PC-3 (cell line): ENCODE measurements around the gene JMJD7. TPM values are rescaled to one million over a fixed set of nuclear protein-coding genes. Genes with fewer than 3 reads are reported as not detected.

Experiments used
- ATAC-seq: fragments of 200-7000 bp; cut with Tn5 transposase; 2 replicates; pipeline ENCODE4 v1.9.1; 2020; ENCODE audit warnings: mild to moderate bottlenecking, moderate library complexity
- BruUV-seq: library from RNA; stranded (reverse); fragments of 400-500 nt; replicated peaks from 2 replicates; lab custom pipeline; 2021; lab: Mats Ljungman, UMichigan
- CTCF ChIA-PET: fragments of 300-600 bp; sonication (Branson Sonifier 250); formaldehyde crosslinking; loops from one replicate; lab custom pipeline; 2022; ENCODE audit warnings: antibody characterized with exemption; lab: Charles Lee
- POLR2A ChIA-PET: fragments of 300-600 bp; sonication (Branson Sonifier 250); formaldehyde crosslinking; loops from one replicate; lab custom pipeline; 2022; ENCODE audit warnings: antibody characterized with exemption; ENCODE audit not compliant: unreplicated experiment; lab: Charles Lee
- DNase-seq: peaks from one replicate; pipeline ENCODE4 v3.0.0-alpha.2; 2015
- H2AFZ ChIP-seq: fragments of 300-600 bp; sonication (generic); 2 replicates; pipeline ENCODE4 v1.6.0; 2016; ENCODE audit warnings: antibody characterized with exemption, low read length
- H3F3A ChIP-seq: fragments of 300-600 bp; sonication (generic); one replicate; pipeline ENCODE4 v1.6.0; 2017; ENCODE audit warnings: antibody characterized with exemption, low read length, control low read depth, mild to moderate bottlenecking; ENCODE audit not compliant: unreplicated experiment
- H3K27ac ChIP-seq: fragments of 300-600 bp; sonication (generic); 2 replicates; pipeline ENCODE4 v1.5.1; 2016; ENCODE audit warnings: mild to moderate bottlenecking, low read length
- H3K27me3 ChIP-seq: fragments of 300-600 bp; sonication (generic); 2 replicates; pipeline ENCODE4 v1.6.1; 2016; ENCODE audit warnings: low read length, mixed read lengths
- H3K36me3 ChIP-seq: fragments of 300-600 bp; sonication (generic); 2 replicates; pipeline ENCODE4 v1.6.1; 2016; ENCODE audit warnings: low read depth, mixed run types, low read length, mixed read lengths
- H3K4me1 ChIP-seq: fragments of 300-600 bp; sonication (generic); 2 replicates; pipeline ENCODE4 v1.5.1; 2016; ENCODE audit warnings: low read length; ENCODE audit not compliant: insufficient read depth
- H3K4me2 ChIP-seq: fragments of 300-600 bp; sonication (generic); 2 replicates; pipeline ENCODE4 v1.6.0; 2016; ENCODE audit warnings: low read length
- H3K4me3 ChIP-seq: fragments of 300-600 bp; sonication (generic); 2 replicates; pipeline ENCODE4 v1.5.1; 2016; ENCODE audit warnings: mild to moderate bottlenecking, low read length, mixed read lengths
- H3K79me2 ChIP-seq: fragments of 300-600 bp; sonication (generic); 2 replicates; pipeline ENCODE4 v1.6.1; 2017; ENCODE audit warnings: low read length, mixed read lengths
- H3K9ac ChIP-seq: fragments of 300-600 bp; sonication (generic); 2 replicates; pipeline ENCODE4 v1.6.0; 2016; ENCODE audit warnings: mild to moderate bottlenecking, low read length
- H3K9me2 ChIP-seq: fragments of 300-600 bp; sonication (generic); replicated peaks from 2 replicates; pipeline ENCODE4 v1.6.1; 2016; ENCODE audit warnings: mixed run types, low read length, mixed read lengths
- H3K9me3 ChIP-seq: fragments of 300-600 bp; sonication (generic); 2 replicates; pipeline ENCODE4 v1.6.1; 2016; ENCODE audit warnings: low read length, mixed read lengths
- H4K20me1 ChIP-seq: fragments of 300-600 bp; sonication (generic); 2 replicates; pipeline ENCODE4 v1.6.1; 2016; ENCODE audit warnings: low read length, mixed read lengths
- EZH2 ChIP-seq: fragments of 300-600 bp; sonication (generic); IDR thresholded peaks from one replicate; pipeline ENCODE4 v1.6.1; 2017; ENCODE audit warnings: antibody characterized with exemption, mild to moderate bottlenecking, low read length; ENCODE audit not compliant: unreplicated experiment
- EZH2phosphoT487 ChIP-seq: fragments of 300-600 bp; sonication (generic); IDR thresholded peaks from 2 replicates; pipeline ENCODE4 v1.6.1; 2018; ENCODE audit warnings: mild to moderate bottlenecking, antibody characterized with exemption, low read length, borderline replicate concordance
- intact Hi-C: fragments of 100-400 bp; cut with micrococcal nuclease; formaldehyde crosslinking; loops from 2 replicates; pipeline ENCODE4 v1.9.0; 2023
- total RNA-seq: library from RNA; depleted of rRNA; stranded (reverse); fragments of >200 nt; gene quantifications from 2 replicates; pipeline ENCODE4 v1.2.3, GENCODE V29; 2014
- TF ChIP-seq, protein P1 (sequence below): fragments of 300-600 bp; sonication (generic); conservative IDR thresholded peaks from 2 replicates; pipeline ENCODE4 v1.5.1; 2017; ENCODE audit warnings: antibody characterized with exemption, low read depth, mild to moderate bottlenecking, low read length

Gene JMJD7
- total RNA-seq, 1 experiment from 2014 or later, result 13.7 TPM

DNA sequence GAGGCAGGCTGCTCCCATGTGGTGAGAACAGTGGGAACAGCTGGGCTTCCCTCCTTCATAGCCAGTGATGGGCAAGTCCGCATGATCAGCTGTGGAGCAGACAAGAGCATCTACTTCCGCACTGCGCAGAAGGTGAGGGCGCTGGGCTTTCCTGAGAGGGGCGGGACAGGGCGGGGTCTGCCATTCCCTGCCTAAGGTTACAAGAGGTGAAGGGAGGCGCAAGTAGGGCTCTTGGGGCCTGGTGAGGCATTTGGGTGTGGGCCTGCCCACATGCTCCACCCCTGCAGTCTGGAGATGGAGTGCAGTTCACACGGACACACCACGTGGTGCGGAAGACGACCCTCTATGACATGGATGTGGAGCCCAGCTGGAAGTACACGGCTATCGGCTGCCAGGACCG lies 10.6 kb upstream of the JMJD7 start:
- no peak overlapping the region for H2AFZ ChIP-seq
- H3K79me2 ChIP-seq, result no peaks in the 10 kb centered on the region
- ATAC-seq (no peak), DNase-seq (no peak)
- no peak overlapping the region for H3K9ac ChIP-seq
- POLR2A ChIA-PET, result no interaction called here
- no peaks in the 10 kb centered on the region for H3K9me2 ChIP-seq
- H3K27ac ChIP-seq, result no peak overlapping the region
- no peaks in the 10 kb centered on the region for H3K9me3 ChIP-seq
- H3K4me1 ChIP-seq, result no peaks in the 10 kb centered on the region
- no peaks in the 10 kb centered on the region for H3F3A ChIP-seq
- H3K4me3 ChIP-seq, result no peak overlapping the region
- peaks cover 39% of the 10 kb centered on the region for H3K36me3 ChIP-seq
- no peaks in the 10 kb centered on the region for H3K27me3 ChIP-seq
- intact Hi-C loops, result no loop called here
- CTCF ChIA-PET, result no interaction called here
- no TSS peak for BruUV-seq
- no peaks in the 10 kb centered on the region for H4K20me1 ChIP-seq
- no peak overlapping the region for H3K4me2 ChIP-seq
- TF ChIP-seq EZH2 (no peak), EZH2phosphoT487 (no peak)
- TF ChIP-seq, protein P1, sequence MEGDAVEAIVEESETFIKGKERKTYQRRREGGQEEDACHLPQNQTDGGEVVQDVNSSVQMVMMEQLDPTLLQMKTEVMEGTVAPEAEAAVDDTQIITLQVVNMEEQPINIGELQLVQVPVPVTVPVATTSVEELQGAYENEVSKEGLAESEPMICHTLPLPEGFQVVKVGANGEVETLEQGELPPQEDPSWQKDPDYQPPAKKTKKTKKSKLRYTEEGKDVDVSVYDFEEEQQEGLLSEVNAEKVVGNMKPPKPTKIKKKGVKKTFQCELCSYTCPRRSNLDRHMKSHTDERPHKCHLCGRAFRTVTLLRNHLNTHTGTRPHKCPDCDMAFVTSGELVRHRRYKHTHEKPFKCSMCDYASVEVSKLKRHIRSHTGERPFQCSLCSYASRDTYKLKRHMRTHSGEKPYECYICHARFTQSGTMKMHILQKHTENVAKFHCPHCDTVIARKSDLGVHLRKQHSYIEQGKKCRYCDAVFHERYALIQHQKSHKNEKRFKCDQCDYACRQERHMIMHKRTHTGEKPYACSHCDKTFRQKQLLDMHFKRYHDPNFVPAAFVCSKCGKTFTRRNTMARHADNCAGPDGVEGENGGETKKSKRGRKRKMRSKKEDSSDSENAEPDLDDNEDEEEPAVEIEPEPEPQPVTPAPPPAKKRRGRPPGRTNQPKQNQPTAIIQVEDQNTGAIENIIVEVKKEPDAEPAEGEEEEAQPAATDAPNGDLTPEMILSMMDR, result no peak

DNA sequence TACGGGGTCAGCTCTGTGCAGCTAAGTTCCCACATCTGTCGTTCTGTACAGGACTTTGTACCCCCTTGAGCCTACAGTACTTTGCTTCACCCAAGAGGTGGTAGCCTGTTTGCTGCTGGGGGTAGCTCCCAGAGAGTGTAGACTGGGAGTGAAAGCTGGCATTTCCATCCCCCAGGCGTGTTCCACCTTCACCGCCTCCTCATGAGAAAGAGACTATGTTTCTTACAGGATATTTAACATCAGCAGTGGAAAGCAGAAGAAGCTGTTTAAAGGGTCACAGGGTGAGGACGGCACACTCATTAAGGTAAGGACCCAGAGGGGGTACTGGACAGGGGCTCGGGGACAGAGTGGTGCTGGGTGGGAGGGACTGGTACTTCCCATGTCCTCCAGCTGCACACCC lies 10.1 kb upstream of the JMJD7 start:
- DNase-seq (no peak), ATAC-seq (no peak)
- Histone ChIP-seq H3K9ac (no peak overlapping the region), H3K9me3 (no peaks in the 10 kb centered on the region), H3K79me2 (no peaks in the 10 kb centered on the region), H3K4me2 (no peak overlapping the region), H4K20me1 (no peaks in the 10 kb centered on the region), H3K4me3 (no peak overlapping the region), H3K9me2 (no peaks in the 10 kb centered on the region), H3K27ac (no peak overlapping the region), H2AFZ (no peak overlapping the region), H3K4me1 (no peaks in the 10 kb centered on the region), H3K27me3 (no peaks in the 10 kb centered on the region), H3F3A (no peaks in the 10 kb centered on the region), H3K36me3 (peaks cover 35% of the 10 kb centered on the region)
- intact Hi-C loops, result no loop called here
- TF ChIP-seq EZH2phosphoT487 (no peak), EZH2 (no peak)
- TF ChIP-seq, protein P1, result no peak
- CTCF ChIA-PET, result no interaction called here
- POLR2A ChIA-PET, result no interaction called here
- BruUV-seq, result no TSS peak

DNA sequence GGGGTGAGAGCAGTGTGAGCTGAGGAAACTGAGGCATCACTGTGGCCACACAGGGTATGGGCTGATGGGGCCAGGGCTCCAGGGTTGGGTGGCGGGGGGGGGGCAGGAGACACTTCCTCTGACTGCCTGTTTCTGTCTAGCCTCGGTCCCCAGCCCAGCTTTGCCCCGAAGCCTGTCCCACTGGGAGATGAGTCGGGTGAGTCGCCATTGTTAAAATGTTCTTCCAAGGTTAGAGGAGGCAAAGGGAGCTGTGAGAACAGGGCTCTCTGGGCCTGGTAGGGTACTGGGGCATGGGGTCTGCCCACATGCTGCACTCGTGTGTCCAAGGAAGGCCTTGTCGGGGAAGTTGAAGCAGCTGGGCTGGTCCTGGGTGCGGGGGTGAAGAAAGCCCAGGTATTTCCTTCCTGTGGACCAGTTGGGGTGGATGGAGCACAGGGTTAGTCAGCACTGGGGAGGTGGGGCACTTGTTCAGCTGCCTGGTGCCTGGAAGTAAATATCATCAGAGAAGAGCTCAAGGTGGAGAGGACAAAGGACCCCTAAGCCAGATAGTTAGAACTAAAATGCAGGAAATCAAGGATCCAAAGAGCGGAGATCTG lies 8.3 kb upstream of the JMJD7 start:
- no peaks in the 10 kb centered on the region for H4K20me1 ChIP-seq
- no peaks in the 10 kb centered on the region for H3K9me2 ChIP-seq
- BruUV-seq, result no TSS peak
- peaks cover 33% of the 10 kb centered on the region for H3K36me3 ChIP-seq
- H2AFZ ChIP-seq, result no peak overlapping the region
- no peak overlapping the region for H3K4me3 ChIP-seq
- no peaks in the 10 kb centered on the region for H3K4me1 ChIP-seq
- ChIA-PET POLR2A (no interaction called here), CTCF (no interaction called here)
- no peaks in the 10 kb centered on the region for H3K27me3 ChIP-seq
- ATAC-seq (no peak), DNase-seq (no peak)
- no peak for TF ChIP-seq EZH2phosphoT487
- no peaks in the 10 kb centered on the region for H3K79me2 ChIP-seq
- H3F3A ChIP-seq, result no peaks in the 10 kb centered on the region
- intact Hi-C loops, result loop anchor here (10.0 kb wide), 1 partner anchor 155 kb away; the partner anchor contains the start of gene EHD4
- no peaks in the 10 kb centered on the region for H3K9me3 ChIP-seq
- H3K27ac ChIP-seq, result no peak overlapping the region
- no peak overlapping the region for H3K9ac ChIP-seq
- H3K4me2 ChIP-seq, result no peak overlapping the region
